A673 (cell line): ENCODE data around the gene WDFY4. TPM values are rescaled to one million over a fixed set of nuclear protein-coding genes. Genes with fewer than 3 reads are reported as not detected.

Experiments used
- BruUV-seq: library from RNA; stranded (reverse); fragments of 400-500 nt; replicated peaks from 2 replicates; lab custom pipeline; 2021; lab: Mats Ljungman, UMichigan
- CTCF ChIA-PET: fragments of 300-600 bp; sonication (Branson Sonifier 250); formaldehyde crosslinking; loops from one replicate; lab custom pipeline; 2022; ENCODE audit warnings: antibody characterized with exemption; lab: Charles Lee
- POLR2A ChIA-PET: fragments of 300-600 bp; sonication (Branson Sonifier 250); formaldehyde crosslinking; loops from one replicate; lab custom pipeline; 2022; ENCODE audit warnings: antibody characterized with exemption; ENCODE audit not compliant: low non-redundant PET; lab: Charles Lee
- DNase-seq: peaks from one replicate; pipeline ENCODE4 v3.0.0-alpha.2; 2015; ENCODE audit warnings: low spot score
- H3K27ac ChIP-seq: fragments of 200-600 bp; sonication (generic); 2 replicates; pipeline ENCODE4 v1.5.1; 2016; ENCODE audit warnings: mixed run types, low read depth, mild to moderate bottlenecking, mixed read lengths, antibody characterized with exemption, low read length; ENCODE audit not compliant: poor library complexity, severe bottlenecking
- H3K27me3 ChIP-seq: fragments of 200-600 bp; sonication (generic); replicated peaks from 2 replicates; pipeline ENCODE4 v1.6.1; 2017; ENCODE audit warnings: mixed run types, low read depth, mild to moderate bottlenecking, mixed read lengths, antibody characterized with exemption, low read length; ENCODE audit not compliant: insufficient read depth, poor library complexity
- H3K36me3 ChIP-seq: fragments of 200-600 bp; sonication (generic); 2 replicates; pipeline ENCODE4 v1.6.1; 2016; ENCODE audit warnings: mixed run types, mild to moderate bottlenecking, mixed read lengths, antibody characterized with exemption, low read length; ENCODE audit not compliant: insufficient read depth, poor library complexity, severe bottlenecking
- H3K4me1 ChIP-seq: fragments of 200-600 bp; sonication (generic); 2 replicates; pipeline ENCODE4 v1.6.1; 2017; ENCODE audit warnings: mixed run types, mild to moderate bottlenecking, mixed read lengths, antibody characterized with exemption, low read length; ENCODE audit not compliant: insufficient read depth, poor library complexity, severe bottlenecking
- H3K4me3 ChIP-seq: fragments of 200-600 bp; sonication (generic); 2 replicates; pipeline ENCODE4 v1.5.1; 2016; ENCODE audit warnings: low read depth, mixed run types, mild to moderate bottlenecking, mixed read lengths, low read length; ENCODE audit not compliant: poor library complexity, severe bottlenecking
- H3K9me3 ChIP-seq: fragments of 200-600 bp; sonication (generic); 2 replicates; pipeline ENCODE4 v1.6.1; 2016; ENCODE audit warnings: mixed run types, low read depth, mild to moderate bottlenecking, mixed read lengths, antibody characterized with exemption, low read length; ENCODE audit not compliant: poor library complexity, severe bottlenecking
- CTCF ChIP-seq: fragments of 300-800, 200-600 bp; sonication (generic); conservative IDR thresholded peaks from 2 replicates; pipeline ENCODE4 v1.5.1; 2017; ENCODE audit warnings: low read depth, mild to moderate bottlenecking, antibody characterized with exemption, low read length, moderate library complexity, mixed read lengths
- EZH2 ChIP-seq: fragments of 200-600 bp; sonication (generic); IDR thresholded peaks from 2 replicates; pipeline ENCODE4 v1.6.1; 2017; ENCODE audit warnings: borderline replicate concordance, low read depth, mild to moderate bottlenecking, mixed read lengths, antibody characterized with exemption, low read length; ENCODE audit not compliant: poor library complexity, severe bottlenecking
- intact Hi-C: fragments of 100-400 bp; cut with micrococcal nuclease; formaldehyde crosslinking; loops from one replicate; pipeline ENCODE4 v1.10.0; 2022; ENCODE audit not compliant: unreplicated experiment
- total RNA-seq: library from RNA; stranded (reverse); gene quantifications from 2 replicates; pipeline ENCODE4 v1.2.3, GENCODE V29; 2021

Gene WDFY4
- total RNA-seq, 1 experiment from 2014 or later: not detected

- POLR2A ChIA-PET: no interaction called here
Measured at GRCh38 chr10:48896756-48897440, 212.2 kb downstream of the WDFY4 start.

GRCh38 chr10:48897441-48897790 lies 212.7 kb downstream of the WDFY4 start:
- Histone ChIP-seq H3K27me3 (no peaks in the 10 kb centered on the region), H3K9me3 (no peaks in the 10 kb centered on the region), H3K27ac (no peak overlapping the region), H3K36me3 (no peaks in the 10 kb centered on the region), H3K4me3 (no peak overlapping the region), H3K4me1 (no peaks in the 10 kb centered on the region)
- ChIA-PET POLR2A (no interaction called here), CTCF (no interaction called here)
- TF ChIP-seq EZH2: no peak
- TF ChIP-seq CTCF: no peak
- no TSS peak for BruUV-seq
- no peak for DNase-seq
- intact Hi-C loops: no loop called here

More at GRCh38 chr10:48896756-48897440, 212.2 kb downstream of the WDFY4 start:
- H3K36me3 ChIP-seq: no peaks in the 10 kb centered on the region
- TF ChIP-seq CTCF (no peak), EZH2 (no peak)
- CTCF ChIA-PET: no interaction called here
- H3K27me3 ChIP-seq: no peaks in the 10 kb centered on the region
- no TSS peak for BruUV-seq
- no peaks in the 10 kb centered on the region for H3K4me1 ChIP-seq
- intact Hi-C loops: no loop called here
- no peak for DNase-seq
- no peak overlapping the region for H3K27ac ChIP-seq
- H3K4me3 ChIP-seq: no peak overlapping the region
- H3K9me3 ChIP-seq: no peaks in the 10 kb centered on the region

- TF ChIP-seq CTCF (no peak), EZH2 (no peak)
- no peak for DNase-seq
- Histone ChIP-seq H3K27ac (no peak overlapping the region), H3K4me3 (no peak overlapping the region), H3K27me3 (no peaks in the 10 kb centered on the region), H3K9me3 (no peaks in the 10 kb centered on the region), H3K4me1 (no peaks in the 10 kb centered on the region), H3K36me3 (no peaks in the 10 kb centered on the region)
- BruUV-seq: no TSS peak
- intact Hi-C loops: no loop called here
- CTCF ChIA-PET: no interaction called here
- POLR2A ChIA-PET: no interaction called here
Measured at GRCh38 chr10:48898426-48898825, 213.8 kb downstream of the WDFY4 start.
